ENCODE results near the gene FCSK.

- TF ChIP-seq CTCF (IDR thresholded peaks at IDR 0.05): no peak
- no peak for TF ChIP-seq POLR2A (IDR thresholded peaks at IDR 0.05)
Observed at GRCh38 chr16:70457446-70458166, 3.2 kb downstream of the FCSK start.
